Esophagus squamous epithelium (tissue), 5 donors: ENCODE results near the gene PRSS36. TPM values are rescaled to one million over a fixed set of nuclear protein-coding genes. Genes with fewer than 3 reads are reported as not detected.

Experiments used
- DNase-seq: peaks from one replicate; lab custom pipeline; 2025; lab: John Stamatoyannopoulos, UW
- H3K27ac ChIP-seq, 4 donors: fragments of 200-600 bp; sonication (generic); one replicate each; pipeline ENCODE4 v1.5.1; 2016 to 2019; ENCODE audit warnings: mild to moderate bottlenecking in 1 of 4
- H3K27me3 ChIP-seq, 4 donors: fragments of 200-600 bp; sonication (generic); 1 replicate in 3 of 4; 2 replicates in 1 of 4; pipeline versions ENCODE4 v1.5.1 to v1.6.0; 2017 to 2021; ENCODE audit warnings: antibody characterized with exemption in 1 of 4
- H3K36me3 ChIP-seq, 3 donors: fragments of 200-600 bp; sonication (generic); one replicate each; pipeline ENCODE4 v1.5.1; 2016 to 2019
- H3K4me1 ChIP-seq, 3 donors: fragments of 200-600 bp; sonication (generic); one replicate each; pipeline ENCODE4 v1.5.1; 2017 to 2019
- H3K4me3 ChIP-seq, 4 donors: fragments of 200-600 bp; sonication (generic); 1 replicate in 3 of 4; 2 replicates in 1 of 4; pipeline ENCODE4 v1.5.1; 2016 to 2019; ENCODE audit warnings: mild to moderate bottlenecking in 2 of 4, moderate library complexity in 1 of 4
- H3K9me3 ChIP-seq, 3 donors: fragments of 200-600 bp; sonication (generic); one replicate each; pipeline ENCODE4 v1.5.1; 2016 to 2019
- CTCF ChIP-seq, 6 experiments: fragments of 450-650 bp in 4 of 6; fragments of 200-600 bp in 2 of 6; sonication (generic) in 2 of 6; IDR thresholded peaks; one replicate each; pipeline ENCODE4 v1.5.1; 2016 to 2019; ENCODE audit warnings: antibody characterized with exemption in 6 of 6, mild to moderate bottlenecking in 4 of 6, moderate library complexity in 4 of 6
- POLR2A ChIP-seq, 4 donors: fragments of 450-650 bp; IDR thresholded peaks; one replicate each; pipeline ENCODE4 v1.6.1; 2017; ENCODE audit warnings: antibody characterized with exemption in 4 of 4, mild to moderate bottlenecking in 4 of 4, moderate library complexity in 3 of 4
- WGBS, 2 donors: methylation state at CpG; one replicate each; pipeline ENCODE4 v1.1.5; 2018; 5-methylcytosine and 5-hydroxymethylcytosine counted together
- intact Hi-C: fragments of 100-400 bp; cut with DNase I; formaldehyde crosslinking; loops from one replicate; pipeline ENCODE4 v1.15.0; 2022
- total RNA-seq, 4 donors: library from RNA; depleted of rRNA; stranded (reverse); fragments of >200 nt; gene quantifications; one replicate each; pipeline ENCODE4 v1.1.0, GENCODE V29; 2016
- donor health status: DM: yes; HTN: yes; CAD: no.

PRSS36 gene
- total RNA-seq, 4 donors from 2014 or later = 0.38 to 4.2 (median 1.9) TPM

DNA sequence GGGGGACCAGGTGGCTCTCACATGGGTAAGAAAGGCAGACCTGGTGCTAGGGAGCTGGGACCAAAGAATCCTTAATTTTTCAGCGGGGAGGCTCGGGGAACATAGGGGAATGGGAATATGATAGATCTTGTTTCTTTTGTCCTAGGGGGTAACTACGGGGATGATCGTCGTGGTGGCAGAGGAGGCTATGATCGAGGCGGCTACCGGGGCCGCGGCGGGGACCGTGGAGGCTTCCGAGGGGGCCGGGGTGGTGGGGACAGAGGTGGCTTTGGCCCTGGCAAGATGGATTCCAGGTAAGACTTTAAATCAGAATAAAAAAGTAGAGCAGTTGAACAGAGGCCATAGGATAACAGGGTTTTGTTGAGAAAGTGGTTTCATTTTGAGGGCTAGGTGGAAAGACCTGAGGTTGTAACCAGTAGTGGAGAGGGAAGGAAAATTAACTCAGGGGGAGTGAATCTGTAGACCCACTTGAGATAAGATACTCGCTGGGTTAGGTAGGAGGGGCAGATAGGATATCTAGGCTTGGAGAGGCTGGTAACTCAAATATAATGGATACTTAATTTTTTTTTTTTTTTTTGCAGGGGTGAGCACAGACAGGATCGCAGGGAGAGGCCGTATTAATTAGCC, 41.1 kb upstream of the PRSS36 start:
- 89 to 91% methylated on average over 15 to 17 of the region's 17 CpGs for WGBS, 2 donors
- Histone ChIP-seq H3K27ac (no peak overlapping the region), H3K27me3 (no peaks in the 10 kb centered on the region), H3K4me3 (no peak overlapping the region), H3K36me3 (peaks cover 40 to 100% (median 81%) of the 10 kb centered on the region in 3 donors), H3K4me1 (peaks cover 0 to 14% (median 0%) of the 10 kb centered on the region in 3 donors), H3K9me3 (no peaks in the 10 kb centered on the region)
- intact Hi-C loops = no loop called here
- no peak for DNase-seq
- TF ChIP-seq CTCF (IDR thresholded peaks at IDR 0.05) = no peak
- no peak for TF ChIP-seq POLR2A (IDR thresholded peaks at IDR 0.05)

DNA sequence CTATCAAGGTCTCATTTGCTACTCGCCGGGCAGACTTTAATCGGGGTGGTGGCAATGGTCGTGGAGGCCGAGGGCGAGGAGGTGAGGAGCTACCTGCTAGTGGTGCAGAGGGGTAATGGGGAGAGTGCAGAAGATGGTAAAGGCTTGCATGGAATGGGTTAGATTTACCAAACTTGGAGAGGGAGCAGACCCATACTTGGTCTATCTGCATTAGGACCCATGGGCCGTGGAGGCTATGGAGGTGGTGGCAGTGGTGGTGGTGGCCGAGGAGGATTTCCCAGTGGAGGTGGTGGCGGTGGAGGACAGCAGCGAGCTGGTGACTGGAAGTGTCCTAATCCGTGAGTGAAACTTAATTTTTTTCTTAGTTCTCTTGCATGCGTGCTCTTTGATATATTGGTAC, 40.2 kb upstream of the PRSS36 start:
- no peaks in the 10 kb centered on the region for H3K9me3 ChIP-seq
- no peak for DNase-seq
- H3K27ac ChIP-seq = no peak overlapping the region
- intact Hi-C loops = no loop called here
- TF ChIP-seq CTCF (IDR thresholded peaks at IDR 0.05) (no peak), POLR2A (IDR thresholded peaks at IDR 0.05) (no peak)
- peaks cover 46 to 100% (median 81%) of the 10 kb centered on the region in 3 donors for H3K36me3 ChIP-seq
- WGBS, 2 donors = 80 to 96% methylated on average over 10 to 12 of the region's 12 CpGs
- H3K27me3 ChIP-seq = no peaks in the 10 kb centered on the region
- H3K4me1 ChIP-seq = peaks cover 0 to 22% (median 0%) of the 10 kb centered on the region in 3 donors
- H3K4me3 ChIP-seq = no peak overlapping the region

DNA sequence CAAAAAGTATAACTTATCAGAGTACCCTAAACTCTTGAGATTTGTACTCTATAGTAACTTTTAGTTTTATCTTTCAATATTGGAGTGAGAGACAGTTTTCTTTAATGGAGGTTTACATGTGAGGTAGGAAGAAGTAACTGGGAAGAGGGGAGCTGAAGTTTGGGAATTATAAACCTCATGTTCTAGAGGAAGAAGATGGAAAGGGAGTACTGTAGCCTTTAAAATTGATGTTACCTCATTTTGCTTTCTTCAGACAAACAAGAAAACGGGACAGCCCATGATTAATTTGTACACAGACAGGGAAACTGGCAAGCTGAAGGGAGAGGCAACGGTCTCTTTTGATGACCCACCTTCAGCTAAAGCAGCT, 39.5 kb upstream of the PRSS36 start:
- no peaks in the 10 kb centered on the region for H3K27me3 ChIP-seq
- peaks cover 50 to 100% (median 83%) of the 10 kb centered on the region in 3 donors for H3K36me3 ChIP-seq
- no peak for DNase-seq
- H3K27ac ChIP-seq = no peak overlapping the region
- peaks cover 0 to 26% (median 0%) of the 10 kb centered on the region in 3 donors for H3K4me1 ChIP-seq
- no peak for TF ChIP-seq POLR2A (IDR thresholded peaks at IDR 0.05)
- no peak for TF ChIP-seq CTCF (IDR thresholded peaks at IDR 0.05)
- H3K9me3 ChIP-seq = no peaks in the 10 kb centered on the region
- H3K4me3 ChIP-seq = no peak overlapping the region
- 63 to 78% methylated on average over 2 of the region's 2 CpGs for WGBS, 2 donors
- intact Hi-C loops = no loop called here

GRCh38 chr16:31188450-31189411, 38.9 kb upstream of the PRSS36 start:
- intact Hi-C loops = no loop called here
- TF ChIP-seq POLR2A (IDR thresholded peaks at IDR 0.05) = no peak
- no peak for TF ChIP-seq CTCF (IDR thresholded peaks at IDR 0.05)

GRCh38 chr16:31187808-31188189, 37.9 kb upstream of the PRSS36 start:
- Histone ChIP-seq H3K27me3 (no peaks in the 10 kb centered on the region), H3K27ac (no peak overlapping the region), H3K36me3 (peaks cover 56 to 100% (median 87%) of the 10 kb centered on the region in 3 donors), H3K4me1 (peaks cover 2 to 42% (median 13%) of the 10 kb centered on the region in 3 donors), H3K9me3 (no peaks in the 10 kb centered on the region), H3K4me3 (no peak overlapping the region)
- TF ChIP-seq POLR2A (IDR thresholded peaks at IDR 0.05) (no peak), CTCF (IDR thresholded peaks at IDR 0.05) (no peak)
- intact Hi-C loops = no loop called here
- no peak for DNase-seq
- WGBS, 2 donors = 73 to 78% methylated on average over 8 of the region's 8 CpGs

More at GRCh38 chr16:31188450-31189411, 38.9 kb upstream of the PRSS36 start:
- no peak overlapping the region for H3K27ac ChIP-seq
- H3K36me3 ChIP-seq = peaks cover 55 to 100% (median 84%) of the 10 kb centered on the region in 3 donors
- DNase-seq = no peak
- no peaks in the 10 kb centered on the region for H3K9me3 ChIP-seq
- no peak overlapping the region for H3K4me3 ChIP-seq
- peaks cover 0 to 33% (median 4%) of the 10 kb centered on the region in 3 donors for H3K4me1 ChIP-seq
- WGBS, 2 donors = 77 to 83% methylated on average over 3 of the region's 3 CpGs
- no peaks in the 10 kb centered on the region for H3K27me3 ChIP-seq
